Fibroblast of skin of abdomen (primary cell): Measurements from ENCODE around the gene MLF1.

ENCODE experiments used
- DNase-seq: peaks from one replicate; pipeline ENCODE4 v3.0.0-alpha.2; 2013

MLF1 gene

GRCh38 chr3:158574646-158575045 lies 3.7 kb downstream of the MLF1 start:
- no peak for DNase-seq

- DNase-seq: no peak
These were observed 19.2 kb downstream of the MLF1 start for GRCh38 chr3:158590223-158590622.

- DNase-seq: no peak
These were observed 29.8 kb downstream of the MLF1 start for GRCh38 chr3:158600787-158601186.

- DNase-seq: no peak
These were observed 31.2 kb downstream of the MLF1 start for GRCh38 chr3:158602227-158602626.

GRCh38 chr3:158617982-158618875 lies 47.2 kb downstream of the MLF1 start:
- no peak for DNase-seq

GRCh38 chr3:158625881-158626280 lies 54.9 kb downstream of the MLF1 start:
- DNase-seq: no peak

- no peak for DNase-seq
These were observed 61.0 kb downstream of the MLF1 start for GRCh38 chr3:158631981-158632380.

GRCh38 chr3:158640646-158641045 lies 69.7 kb downstream of the MLF1 start:
- no peak for DNase-seq

- DNase-seq: no peak
These were observed 71.0 kb downstream of the MLF1 start for GRCh38 chr3:158642005-158642404.

- no peak for DNase-seq
These were observed 71.6 kb downstream of the MLF1 start for GRCh38 chr3:158642474-158643210.

GRCh38 chr3:158644345-158644908 lies 73.4 kb downstream of the MLF1 start, which contains the start of gene GFM1:
TSS of gene GFM1 (plus strand) at chr3:158644527. CDS start at chr3:158644635, 108 bp downstream.
- DNase-seq: peak; percentile 95

- DNase-seq: no peak
These were observed 78.8 kb downstream of the MLF1 start for GRCh38 chr3:158649791-158650190.

- DNase-seq: no peak
These were observed 80.2 kb downstream of the MLF1 start for GRCh38 chr3:158651192-158651591.

- no peak for DNase-seq
These were observed 81.5 kb downstream of the MLF1 start for GRCh38 chr3:158652463-158652862.
